ENCODE measurements around the gene CREB5.

CREB5 gene

GRCh38 chr7:28435152-28435551 lies 22.8 kb downstream of the CREB5 start:
- Histone ChIP-seq H3K9me3 (ENCODE audit: control insufficient read depth, insufficient read depth, low read depth, low read length) (no peaks in the 10 kb centered on the region), H3K36me3 (ENCODE audit: control insufficient read depth, insufficient read depth, low read length) (no peaks in the 10 kb centered on the region), H3K9ac (ENCODE audit: low read length) (no peak overlapping the region), H3K27me3 (ENCODE audit: control insufficient read depth, insufficient read depth, low read length) (no peaks in the 10 kb centered on the region), H3K27ac (ENCODE audit: low read depth, low read length) (no peak overlapping the region), H3K4me3 (ENCODE audit: low read depth, low read length) (no peak overlapping the region), H3K4me1 (ENCODE audit: control insufficient read depth, insufficient read depth, low read length) (peaks cover 30% of the 10 kb centered on the region)

- Histone ChIP-seq H3K9ac (ENCODE audit: low read length) (no peak overlapping the region), H3K4me1 (ENCODE audit: control insufficient read depth, insufficient read depth, low read length) (peaks cover 23% of the 10 kb centered on the region), H3K27me3 (ENCODE audit: control insufficient read depth, insufficient read depth, low read length) (no peaks in the 10 kb centered on the region)
These were observed 23.5 kb downstream of the CREB5 start for GRCh38 chr7:28435732-28436378.

GRCh38 chr7:28440055-28440601 lies 27.8 kb downstream of the CREB5 start:
- no peak overlapping the region for H3K27ac ChIP-seq (ENCODE audit: low read depth, low read length)
- no peaks in the 10 kb centered on the region for H3K36me3 ChIP-seq (ENCODE audit: control insufficient read depth, insufficient read depth, low read length)
- H3K4me3 ChIP-seq (ENCODE audit: low read depth, low read length), result no peak overlapping the region
- peaks cover 7% of the 10 kb centered on the region; the same call in 1 of the 2 replicates for H3K4me1 ChIP-seq (ENCODE audit: control insufficient read depth, insufficient read depth, low read length)
- H3K9me3 ChIP-seq (ENCODE audit: control insufficient read depth, insufficient read depth, low read depth, low read length), result no peaks in the 10 kb centered on the region
- H3K9ac ChIP-seq (ENCODE audit: low read length), result no peak overlapping the region
- H3K27me3 ChIP-seq (ENCODE audit: control insufficient read depth, insufficient read depth, low read length), result no peaks in the 10 kb centered on the region

More at GRCh38 chr7:28435732-28436378, 23.5 kb downstream of the CREB5 start:
- no peak overlapping the region for H3K4me3 ChIP-seq (ENCODE audit: low read depth, low read length)
- H3K9me3 ChIP-seq (ENCODE audit: control insufficient read depth, insufficient read depth, low read depth, low read length), result no peaks in the 10 kb centered on the region
- H3K36me3 ChIP-seq (ENCODE audit: control insufficient read depth, insufficient read depth, low read length), result no peaks in the 10 kb centered on the region
- H3K27ac ChIP-seq (ENCODE audit: low read depth, low read length), result no peak overlapping the region

GRCh38 chr7:28442540-28443420 lies 30.5 kb downstream of the CREB5 start:
- H3K36me3 ChIP-seq (ENCODE audit: control insufficient read depth, insufficient read depth, low read length), result no peaks in the 10 kb centered on the region
- peaks cover 4% of the 10 kb centered on the region; the same call in 1 of the 2 replicates for H3K4me1 ChIP-seq (ENCODE audit: control insufficient read depth, insufficient read depth, low read length)
- no peak overlapping the region for H3K27ac ChIP-seq (ENCODE audit: low read depth, low read length)
- no peaks in the 10 kb centered on the region for H3K27me3 ChIP-seq (ENCODE audit: control insufficient read depth, insufficient read depth, low read length)
- H3K4me3 ChIP-seq (ENCODE audit: low read depth, low read length), result no peak overlapping the region
- H3K9ac ChIP-seq (ENCODE audit: low read length), result no peak overlapping the region
- H3K9me3 ChIP-seq (ENCODE audit: control insufficient read depth, insufficient read depth, low read depth, low read length), result no peaks in the 10 kb centered on the region

DNA sequence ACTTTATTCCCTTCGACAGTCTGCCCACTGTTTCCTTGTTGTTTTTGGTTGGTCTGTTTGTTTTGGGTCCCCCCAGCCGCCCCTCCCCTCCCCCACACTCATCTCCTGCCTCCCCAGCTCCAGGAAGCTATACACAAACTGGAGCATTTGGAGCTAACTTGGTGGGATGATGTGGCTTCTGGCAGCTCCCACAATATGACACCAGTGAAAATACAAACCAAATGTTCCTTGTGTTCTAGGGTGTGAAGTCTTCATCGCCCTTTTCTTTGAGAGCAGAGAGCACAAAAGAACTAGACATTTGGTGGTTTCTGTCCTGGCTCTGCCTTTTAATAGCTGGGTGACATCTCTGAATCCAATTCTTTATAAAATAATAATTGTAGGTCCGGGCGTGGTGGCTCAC lies 33.8 kb downstream of the CREB5 start:
- Histone ChIP-seq H3K4me3 (ENCODE audit: low read depth, low read length) (no peak overlapping the region), H3K4me1 (ENCODE audit: control insufficient read depth, insufficient read depth, low read length) (no peaks in the 10 kb centered on the region), H3K27ac (ENCODE audit: low read depth, low read length) (no peak overlapping the region), H3K36me3 (ENCODE audit: control insufficient read depth, insufficient read depth, low read length) (no peaks in the 10 kb centered on the region), H3K9ac (ENCODE audit: low read length) (no peak overlapping the region), H3K27me3 (ENCODE audit: control insufficient read depth, insufficient read depth, low read length) (no peaks in the 10 kb centered on the region), H3K9me3 (ENCODE audit: control insufficient read depth, insufficient read depth, low read depth, low read length) (no peaks in the 10 kb centered on the region)

DNA sequence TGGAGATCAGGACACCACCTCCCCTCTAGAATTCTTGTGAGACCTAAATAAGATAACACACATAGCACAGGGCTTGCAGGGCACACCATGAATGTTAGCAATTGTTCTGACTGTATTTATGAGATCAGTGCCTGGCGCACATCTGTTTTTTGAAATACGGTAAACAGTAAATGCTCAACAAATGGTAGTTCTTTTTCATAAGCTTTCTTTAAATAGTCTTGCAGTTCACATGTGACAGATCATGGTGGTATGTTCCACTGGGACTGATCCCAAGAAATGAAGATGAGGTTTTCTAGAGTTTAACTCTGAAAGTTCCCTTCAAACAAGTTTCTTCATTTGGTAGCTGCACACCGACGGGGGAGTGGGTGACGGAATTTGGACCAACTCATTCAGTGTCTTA lies 34.8 kb downstream of the CREB5 start:
- Histone ChIP-seq H3K27ac (ENCODE audit: low read depth, low read length) (no peak overlapping the region), H3K4me3 (ENCODE audit: low read depth, low read length) (no peak overlapping the region), H3K9ac (ENCODE audit: low read length) (no peak overlapping the region), H3K27me3 (ENCODE audit: control insufficient read depth, insufficient read depth, low read length) (no peaks in the 10 kb centered on the region), H3K4me1 (ENCODE audit: control insufficient read depth, insufficient read depth, low read length) (no peaks in the 10 kb centered on the region), H3K9me3 (ENCODE audit: control insufficient read depth, insufficient read depth, low read depth, low read length) (no peaks in the 10 kb centered on the region), H3K36me3 (ENCODE audit: control insufficient read depth, insufficient read depth, low read length) (no peaks in the 10 kb centered on the region)

GRCh38 chr7:28448708-28449107 lies 36.4 kb downstream of the CREB5 start:
- no peak overlapping the region for H3K27ac ChIP-seq (ENCODE audit: low read depth, low read length)
- no peaks in the 10 kb centered on the region for H3K9me3 ChIP-seq (ENCODE audit: control insufficient read depth, insufficient read depth, low read depth, low read length)
- no peak overlapping the region for H3K9ac ChIP-seq (ENCODE audit: low read length)
- H3K4me3 ChIP-seq (ENCODE audit: low read depth, low read length), result no peak overlapping the region
- H3K27me3 ChIP-seq (ENCODE audit: control insufficient read depth, insufficient read depth, low read length), result no peaks in the 10 kb centered on the region
- H3K4me1 ChIP-seq (ENCODE audit: control insufficient read depth, insufficient read depth, low read length), result 0 out of 2 replicates have a peak, but pooled peaks cover 4% of the 10 kb centered on the region
- H3K36me3 ChIP-seq (ENCODE audit: control insufficient read depth, insufficient read depth, low read length), result no peaks in the 10 kb centered on the region

DNA sequence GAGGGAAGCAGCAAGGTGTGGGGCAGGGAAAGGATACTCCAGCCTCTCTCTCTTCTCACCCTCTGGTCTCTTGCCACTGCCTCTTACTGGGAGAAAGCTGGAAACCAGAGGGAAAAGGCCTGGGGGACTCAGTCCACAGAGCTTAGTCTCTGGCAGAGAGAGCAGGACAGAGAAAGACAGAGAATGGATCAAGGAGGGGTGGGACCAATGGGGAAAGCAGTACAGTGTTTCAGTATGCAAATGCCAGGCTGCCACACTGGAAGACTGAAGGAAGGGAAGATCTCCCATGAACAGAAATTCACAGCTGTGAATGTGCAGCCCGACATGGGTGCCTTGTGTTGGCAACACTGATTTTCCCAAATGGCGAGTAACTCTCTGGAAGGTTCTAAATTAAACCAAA lies 40.4 kb downstream of the CREB5 start:
- H3K4me1 ChIP-seq (ENCODE audit: control insufficient read depth, insufficient read depth, low read length), result peaks cover 8% of the 10 kb centered on the region; the same call in 1 of the 2 replicates
- H3K27me3 ChIP-seq (ENCODE audit: control insufficient read depth, insufficient read depth, low read length), result no peaks in the 10 kb centered on the region
- H3K4me3 ChIP-seq (ENCODE audit: low read depth, low read length), result no peak overlapping the region
- H3K9me3 ChIP-seq (ENCODE audit: control insufficient read depth, insufficient read depth, low read depth, low read length), result no peaks in the 10 kb centered on the region
- no peak overlapping the region for H3K9ac ChIP-seq (ENCODE audit: low read length)
- no peak overlapping the region for H3K27ac ChIP-seq (ENCODE audit: low read depth, low read length)
- H3K36me3 ChIP-seq (ENCODE audit: control insufficient read depth, insufficient read depth, low read length), result no peaks in the 10 kb centered on the region

DNA sequence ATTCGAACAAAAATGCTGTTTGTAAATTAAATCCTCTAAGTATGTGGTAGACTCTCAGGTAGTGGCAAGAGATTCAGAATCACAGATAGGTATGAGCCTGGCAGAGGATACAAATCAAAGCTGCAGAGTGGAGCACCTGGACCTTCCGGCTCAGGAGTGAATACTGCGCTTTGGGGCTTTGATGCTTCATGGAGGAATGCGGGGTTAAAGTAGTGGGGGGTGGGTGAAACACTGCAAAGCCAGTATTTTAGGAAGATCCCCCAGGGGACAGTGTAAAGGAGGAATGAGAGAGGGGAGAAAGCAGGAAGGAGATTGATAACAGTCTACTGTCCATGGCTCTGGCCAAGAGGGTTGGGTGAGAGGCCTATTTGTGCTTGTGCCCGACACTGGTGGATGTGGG lies 43.2 kb downstream of the CREB5 start:
- Histone ChIP-seq H3K9ac (ENCODE audit: low read length) (no peak overlapping the region), H3K27me3 (ENCODE audit: control insufficient read depth, insufficient read depth, low read length) (no peaks in the 10 kb centered on the region), H3K36me3 (ENCODE audit: control insufficient read depth, insufficient read depth, low read length) (no peaks in the 10 kb centered on the region), H3K4me1 (ENCODE audit: control insufficient read depth, insufficient read depth, low read length) (peaks cover 10% of the 10 kb centered on the region), H3K27ac (ENCODE audit: low read depth, low read length) (no peak overlapping the region), H3K4me3 (ENCODE audit: low read depth, low read length) (no peak overlapping the region), H3K9me3 (ENCODE audit: control insufficient read depth, insufficient read depth, low read depth, low read length) (no peaks in the 10 kb centered on the region)

DNA sequence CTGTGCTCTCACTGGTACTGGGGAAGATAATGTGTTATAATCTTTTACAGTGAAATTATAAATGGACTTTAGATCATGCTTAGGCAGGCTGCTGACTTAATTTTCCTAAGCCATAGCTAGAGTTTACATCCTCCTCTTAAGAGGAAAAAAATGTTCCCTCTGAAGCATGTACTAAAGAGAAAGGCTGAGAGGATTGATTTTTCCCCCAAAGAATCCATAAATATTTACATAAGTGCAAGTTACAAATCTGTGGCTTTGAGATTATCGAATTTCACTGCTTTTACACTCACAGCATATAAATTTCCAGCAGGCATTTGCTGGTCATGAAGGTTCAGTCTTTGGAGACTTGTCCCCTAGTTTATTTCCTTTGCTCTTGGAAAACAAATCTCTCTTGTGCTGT lies 43.7 kb downstream of the CREB5 start:
- no peaks in the 10 kb centered on the region for H3K9me3 ChIP-seq (ENCODE audit: control insufficient read depth, insufficient read depth, low read depth, low read length)
- H3K36me3 ChIP-seq (ENCODE audit: control insufficient read depth, insufficient read depth, low read length), result no peaks in the 10 kb centered on the region
- no peak overlapping the region for H3K4me3 ChIP-seq (ENCODE audit: low read depth, low read length)
- no peak overlapping the region for H3K27ac ChIP-seq (ENCODE audit: low read depth, low read length)
- peaks cover 10% of the 10 kb centered on the region for H3K4me1 ChIP-seq (ENCODE audit: control insufficient read depth, insufficient read depth, low read length)
- no peaks in the 10 kb centered on the region for H3K27me3 ChIP-seq (ENCODE audit: control insufficient read depth, insufficient read depth, low read length)
- no peak overlapping the region for H3K9ac ChIP-seq (ENCODE audit: low read length)

DNA sequence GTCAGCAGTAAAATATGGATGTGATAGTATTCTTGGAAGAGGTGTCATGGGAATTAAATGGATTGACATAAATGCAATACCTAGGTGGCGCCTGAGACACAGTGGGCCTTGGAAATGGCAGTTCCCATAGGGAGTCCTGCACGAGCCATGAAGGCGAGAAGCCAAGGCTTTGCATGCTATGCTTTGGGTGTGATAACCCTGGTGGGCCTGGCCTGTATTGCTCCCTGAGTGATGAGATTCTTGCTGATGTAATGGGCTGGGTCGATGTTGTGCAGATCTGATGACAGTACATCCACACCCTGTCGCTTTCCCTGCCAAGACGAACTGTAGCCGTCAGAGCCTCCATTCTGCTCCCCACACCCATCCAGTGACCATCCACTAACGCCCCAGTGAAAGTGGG lies 46.4 kb downstream of the CREB5 start:
- H3K27ac ChIP-seq (ENCODE audit: low read depth, low read length), result no peak overlapping the region
- H3K27me3 ChIP-seq (ENCODE audit: control insufficient read depth, insufficient read depth, low read length), result no peaks in the 10 kb centered on the region
- no peaks in the 10 kb centered on the region for H3K9me3 ChIP-seq (ENCODE audit: control insufficient read depth, insufficient read depth, low read depth, low read length)
- H3K4me1 ChIP-seq (ENCODE audit: control insufficient read depth, insufficient read depth, low read length), result peaks cover 6% of the 10 kb centered on the region
- H3K36me3 ChIP-seq (ENCODE audit: control insufficient read depth, insufficient read depth, low read length), result no peaks in the 10 kb centered on the region
- no peak overlapping the region for H3K9ac ChIP-seq (ENCODE audit: low read length)
- no peak overlapping the region for H3K4me3 ChIP-seq (ENCODE audit: low read depth, low read length)

Data from HUES6 (cell line).